ENCODE data around the gene SASH1. TPM values are rescaled to one million over a fixed set of nuclear protein-coding genes. Genes with fewer than 3 reads are reported as not detected.
"Not testable (repeated sequence)": the region's sequence is repeated elsewhere in the genome, so short reads cannot be mapped to it uniquely, and the experiment has no call there.

SASH1 gene
- total RNA-seq, 1 experiment from 2014 or later = 6.6 TPM

DNA sequence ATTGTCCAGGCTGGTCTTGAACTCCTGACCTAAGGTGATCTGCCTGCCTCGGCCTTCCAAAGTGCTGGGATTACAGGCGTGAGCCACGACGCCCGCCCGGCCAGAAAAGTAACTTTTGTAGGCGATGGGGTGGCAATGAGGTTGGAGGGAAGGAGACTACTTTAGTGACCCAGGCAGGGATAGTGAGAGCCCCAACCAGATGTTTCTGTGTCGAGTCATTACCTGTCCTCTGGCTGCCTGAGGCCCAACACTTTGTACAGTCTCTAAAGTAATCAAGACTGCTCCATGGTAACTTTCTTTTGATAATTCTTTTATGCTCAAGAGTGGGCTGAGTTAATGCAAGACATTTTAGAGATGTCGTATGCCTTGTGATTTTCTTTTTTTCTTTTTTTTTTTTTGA, 6.8 kb downstream of the SASH1 start:
- intact Hi-C loops (cut with micrococcal nuclease; ENCODE audit: unreplicated experiment) (no loop called here), in situ Hi-C loops (cut with HindIII; ENCODE audit: low pct_unique_long_range_greater_than_20kb, low sequenced_read_pairs) (no loop called here)
- DNase-seq (ENCODE audit: low read depth, low spot score) (no peak), ATAC-seq (no peak)
- ChIA-PET CTCF (no interaction called here), POLR2A (no interaction called here)
- BruUV-seq (replicated peaks) = no TSS peak
- Histone ChIP-seq H3K27ac (ENCODE audit: low read length) (no peak overlapping the region), H3K36me3 (ENCODE audit: control insufficient read depth, insufficient read depth, low read length) (no peaks in the 10 kb centered on the region), H3K27me3 (ENCODE audit: control insufficient read depth, insufficient read depth, low read length) (no peaks in the 10 kb centered on the region), H3K9me3 (ENCODE audit: control insufficient read depth, insufficient read depth, low read depth, low read length) (no peaks in the 10 kb centered on the region), H3K4me1 (ENCODE audit: control insufficient read depth, insufficient read depth, low read length) (no peaks in the 10 kb centered on the region), H3K4me3 (ENCODE audit: low read depth in 2 of 2, low read length in 2 of 2) (no peak overlapping the region)
- no peak for TF ChIP-seq CTCF (IDR thresholded peaks at IDR 0.05)
- no peak for TF ChIP-seq SIN3A (IDR thresholded peaks at IDR 0.05; ENCODE audit: borderline replicate concordance, insufficient read depth, low read depth, low read length)
- no peak for TF ChIP-seq REST (IDR thresholded peaks at IDR 0.05; ENCODE audit: insufficient read depth in 1 of 2, low read depth in 2 of 2, low read length in 1 of 2)
- no peak for TF ChIP-seq TCF7L2 (IDR thresholded peaks at IDR 0.05; ENCODE audit: low read depth, low read length)
- no peak for TF ChIP-seq POLR2AphosphoS5 (IDR thresholded peaks at IDR 0.05; ENCODE audit: low read depth, low read length)

DNA sequence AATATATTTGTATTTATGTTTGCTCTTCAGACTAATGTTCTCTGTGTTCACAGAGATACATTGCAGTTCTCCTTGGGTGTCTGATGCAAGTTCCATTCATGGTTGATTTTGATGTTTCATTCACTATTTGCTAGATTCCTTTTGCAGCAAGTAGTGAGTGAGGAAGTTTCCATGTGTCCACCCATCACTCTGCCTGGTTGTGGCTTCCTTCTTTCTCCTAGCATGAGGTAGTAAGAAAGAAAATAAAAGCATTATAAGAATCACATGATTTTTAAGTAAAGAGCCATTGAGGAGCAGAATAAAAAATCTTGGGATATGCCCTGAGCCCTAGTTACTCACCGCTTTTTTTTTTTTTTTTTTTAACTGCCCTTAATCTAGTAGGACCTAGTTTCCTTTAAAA, 8.7 kb downstream of the SASH1 start:
- ChIA-PET POLR2A (no interaction called here), CTCF (no interaction called here)
- no peaks in the 10 kb centered on the region for H3K9me3 ChIP-seq (ENCODE audit: control insufficient read depth, insufficient read depth, low read depth, low read length)
- H3K4me3 ChIP-seq (ENCODE audit: low read depth in 2 of 2, low read length in 2 of 2) = no peak overlapping the region
- H3K27me3 ChIP-seq (ENCODE audit: control insufficient read depth, insufficient read depth, low read length) = no peaks in the 10 kb centered on the region
- H3K27ac ChIP-seq (ENCODE audit: low read length) = no peak overlapping the region
- intact Hi-C loops (cut with micrococcal nuclease; ENCODE audit: unreplicated experiment) = no loop called here
- H3K36me3 ChIP-seq (ENCODE audit: control insufficient read depth, insufficient read depth, low read length) = no peaks in the 10 kb centered on the region
- ATAC-seq (no peak), DNase-seq (ENCODE audit: low read depth, low spot score) (no peak)
- no peak for TF ChIP-seq REST (IDR thresholded peaks at IDR 0.05; ENCODE audit: insufficient read depth in 1 of 2, low read depth in 2 of 2, low read length in 1 of 2)
- TF ChIP-seq SIN3A (IDR thresholded peaks at IDR 0.05; ENCODE audit: borderline replicate concordance, insufficient read depth, low read depth, low read length) = no peak
- TF ChIP-seq TCF7L2 (IDR thresholded peaks at IDR 0.05; ENCODE audit: low read depth, low read length) = no peak
- TF ChIP-seq CTCF (IDR thresholded peaks at IDR 0.05) = no peak
- no peak for TF ChIP-seq POLR2AphosphoS5 (IDR thresholded peaks at IDR 0.05; ENCODE audit: low read depth, low read length)
- in situ Hi-C loops (cut with HindIII; ENCODE audit: low pct_unique_long_range_greater_than_20kb, low sequenced_read_pairs) = no loop called here
- no TSS peak for BruUV-seq (replicated peaks)
- no peaks in the 10 kb centered on the region for H3K4me1 ChIP-seq (ENCODE audit: control insufficient read depth, insufficient read depth, low read length)

GRCh38 chr6:148352421-148352820, 9.8 kb downstream of the SASH1 start:
- H3K36me3 ChIP-seq (ENCODE audit: control insufficient read depth, insufficient read depth, low read length); H3K27ac ChIP-seq (ENCODE audit: low read length); H3K27me3 ChIP-seq (ENCODE audit: control insufficient read depth, insufficient read depth, low read length); BruUV-seq (replicated peaks); H3K4me3 ChIP-seq (ENCODE audit: low read depth in 2 of 2, low read length in 2 of 2); ATAC-seq; H3K4me1 ChIP-seq (ENCODE audit: control insufficient read depth, insufficient read depth, low read length); DNase-seq (ENCODE audit: low read depth, low spot score); in situ Hi-C loops (cut with HindIII; ENCODE audit: low pct_unique_long_range_greater_than_20kb, low sequenced_read_pairs); POLR2A ChIA-PET; CTCF ChIA-PET; intact Hi-C loops (cut with micrococcal nuclease; ENCODE audit: unreplicated experiment); H3K9me3 ChIP-seq (ENCODE audit: control insufficient read depth, insufficient read depth, low read depth, low read length): not testable (repeated sequence)
